ENCODE data around the gene GLI2. TPM values are rescaled to one million over a fixed set of nuclear protein-coding genes. Genes with fewer than 3 reads are reported as not detected.
A peak's percentile ranks its signal among the peaks of the same experiment; 100 is the strongest.

GLI2 gene
- total RNA-seq, 1 experiment from 2014 or later = 4.3 TPM

DNA sequence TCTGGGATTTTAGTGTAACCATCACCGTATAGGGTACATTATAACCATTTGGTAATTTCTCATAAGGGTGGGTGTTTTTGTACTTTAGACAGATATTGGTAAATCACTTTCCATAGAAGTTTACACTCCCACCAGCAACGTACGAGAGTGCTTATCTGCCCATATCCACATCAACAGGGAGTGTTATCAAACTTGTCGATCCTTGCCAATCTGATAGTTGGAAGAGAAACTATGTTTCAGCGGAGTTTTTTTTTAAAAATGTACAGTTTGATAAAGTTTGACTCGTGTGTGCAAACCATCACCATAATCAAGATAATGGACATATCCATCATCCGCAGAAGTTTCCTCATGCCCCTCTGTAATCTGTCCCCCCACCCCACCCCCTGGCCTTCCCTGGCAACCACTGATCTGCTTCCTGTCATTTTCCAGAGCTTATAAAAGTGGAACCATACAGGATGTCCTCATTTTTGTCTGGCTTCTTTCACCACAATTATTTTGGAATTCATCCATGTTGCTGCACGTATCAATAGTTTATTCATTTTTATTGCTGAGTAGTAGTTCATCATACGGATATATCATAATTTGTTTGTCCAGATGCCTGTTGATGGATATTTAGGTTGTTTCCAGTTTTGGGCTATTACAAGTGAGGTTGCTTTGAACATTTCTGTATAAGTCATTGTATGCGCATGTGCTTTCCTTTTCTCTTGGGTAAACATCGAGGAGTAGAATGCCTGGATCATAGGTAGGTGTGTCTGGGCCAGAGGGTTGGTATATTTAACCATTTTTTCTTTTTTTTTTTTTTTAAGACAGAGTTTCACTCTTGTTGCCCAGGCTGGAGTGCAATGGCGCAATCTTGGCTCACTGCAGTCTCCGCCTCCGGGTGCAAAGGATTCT lies 18.6 kb downstream of the GLI2 start:
- DNase-seq (ENCODE audit: low read depth) = no peak

- DNase-seq (ENCODE audit: low read depth) = no peak
Measured at GRCh38 chr2:120758181-120759144, 22.8 kb downstream of the GLI2 start.

DNA sequence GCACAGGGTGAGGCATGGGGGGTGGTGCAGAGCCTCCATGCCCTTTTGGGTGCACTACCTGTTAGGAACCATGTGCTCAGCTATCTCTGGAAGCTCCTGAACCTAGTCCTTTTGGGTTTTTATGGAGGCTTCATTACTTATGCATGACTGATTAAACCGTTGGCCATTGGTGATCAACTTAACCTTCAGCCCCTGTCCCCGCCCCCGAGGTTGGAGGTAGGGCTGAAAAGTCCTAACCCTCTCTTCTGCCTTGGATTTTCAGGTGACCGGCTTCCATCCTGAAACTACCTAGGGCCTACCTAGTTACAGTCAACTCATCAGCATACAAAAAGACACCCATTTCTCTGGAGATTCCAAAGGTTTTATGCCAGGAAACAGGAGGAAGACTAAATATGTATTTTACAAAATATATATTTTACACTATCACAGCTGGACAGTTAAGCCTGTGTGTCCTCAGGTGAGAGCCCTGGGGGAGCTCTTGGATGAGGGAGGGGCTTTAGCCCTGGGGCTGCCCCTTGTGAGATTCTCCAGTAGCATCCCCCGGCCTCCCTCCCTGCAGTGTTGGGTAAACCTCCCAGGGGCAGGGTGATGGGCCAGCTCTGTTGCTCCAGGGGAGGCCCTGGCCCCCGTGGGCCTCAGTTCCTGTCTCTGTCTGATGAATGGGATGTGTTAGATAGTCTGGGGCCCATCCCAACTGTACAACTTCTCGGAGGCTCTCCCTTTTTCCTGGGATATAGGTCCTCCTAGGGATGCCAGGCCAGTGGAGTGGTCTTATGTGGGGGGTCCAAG lies 24.1 kb downstream of the GLI2 start:
- no peak for DNase-seq (ENCODE audit: low read depth)

GRCh38 chr2:120760446-120761135 lies 24.9 kb downstream of the GLI2 start:
- peak; percentile 43 for DNase-seq (ENCODE audit: low read depth)

DNA sequence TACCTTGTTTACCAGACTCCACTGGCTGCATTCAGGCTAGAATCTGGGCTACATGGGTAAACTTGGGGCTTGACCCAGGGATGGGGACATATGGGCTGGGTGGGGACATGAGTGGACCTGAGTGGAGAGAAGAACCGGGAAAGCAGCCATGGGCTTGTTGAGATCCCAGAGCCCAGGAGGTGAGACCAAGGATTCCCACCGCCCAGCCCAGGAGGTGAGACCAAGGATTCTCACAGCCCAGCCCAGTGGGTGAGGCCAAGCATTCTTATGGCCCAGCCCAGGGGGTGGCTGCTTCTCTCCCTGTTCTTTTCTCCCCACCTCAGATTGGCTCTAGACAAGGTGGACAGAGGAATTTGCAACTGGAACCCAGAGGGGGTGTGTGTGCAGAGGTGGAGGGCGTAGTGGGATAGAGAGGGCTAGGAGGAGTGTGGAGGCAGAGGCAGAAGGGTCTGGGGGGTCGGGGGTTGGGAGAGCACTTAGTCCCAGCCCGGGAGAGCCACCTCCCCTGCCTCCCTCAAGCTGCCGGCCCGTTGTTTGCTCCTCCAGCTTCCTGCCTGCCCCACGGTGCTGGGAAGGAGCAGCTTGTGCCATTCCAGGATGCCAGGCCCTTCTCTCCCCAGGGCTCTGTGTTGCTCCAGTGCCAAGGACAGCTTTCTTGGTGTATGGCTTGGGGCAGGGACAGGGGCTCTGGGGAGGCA lies 25.6 kb downstream of the GLI2 start:
- DNase-seq (ENCODE audit: low read depth) = no peak

DNA sequence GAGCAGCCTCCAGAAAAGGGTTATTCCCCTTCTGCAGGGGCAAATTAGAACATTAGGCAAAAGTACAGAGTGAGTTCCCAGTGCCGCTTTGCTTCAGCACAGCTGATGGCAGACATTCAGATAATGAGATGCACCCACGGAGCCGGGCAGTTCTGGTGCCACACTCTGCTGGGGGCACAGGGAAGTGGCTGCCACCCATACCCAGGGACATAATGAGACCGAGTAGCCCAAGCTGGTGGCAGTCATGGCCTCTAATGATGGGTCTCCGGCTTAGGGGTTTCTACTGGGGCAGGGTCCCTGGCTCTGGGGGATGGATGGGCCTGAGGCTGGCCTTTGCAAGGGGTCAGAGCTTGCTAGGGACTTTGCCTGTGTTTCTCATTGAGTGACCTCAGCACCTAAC lies 26.2 kb downstream of the GLI2 start:
- no peak for DNase-seq (ENCODE audit: low read depth)

- DNase-seq (ENCODE audit: low read depth) = no peak
Measured at GRCh38 chr2:120762341-120763061, 26.8 kb downstream of the GLI2 start.

- DNase-seq (ENCODE audit: low read depth) = no peak
Measured at GRCh38 chr2:120763508-120763907, 27.8 kb downstream of the GLI2 start.

DNA sequence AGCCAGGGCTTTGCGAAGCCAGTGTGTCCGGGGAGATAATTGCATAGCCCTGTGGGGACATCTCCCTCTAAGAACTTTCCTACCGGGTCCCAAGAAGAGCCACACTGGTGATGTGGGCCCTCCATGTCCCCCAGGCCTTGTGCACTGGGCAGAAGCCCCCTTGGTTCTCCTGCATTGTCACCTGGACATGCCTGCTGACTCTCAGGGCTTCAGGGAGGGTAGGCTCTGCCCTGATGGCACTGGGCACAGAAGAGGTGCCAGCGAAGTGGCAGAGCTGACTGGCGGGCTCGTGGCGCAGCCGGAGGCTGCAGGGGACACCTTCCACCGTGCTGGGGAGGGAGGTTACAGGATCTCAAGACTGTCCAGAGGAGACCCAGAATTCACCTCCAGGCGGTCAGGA lies 28.3 kb downstream of the GLI2 start:
- no peak for DNase-seq (ENCODE audit: low read depth)

- DNase-seq (ENCODE audit: low read depth) = no peak
Measured at GRCh38 chr2:120764492-120764891, 28.8 kb downstream of the GLI2 start.

GRCh38 chr2:120764991-120765677 lies 29.5 kb downstream of the GLI2 start:
- no peak for DNase-seq (ENCODE audit: low read depth)

- DNase-seq (ENCODE audit: low read depth) = peak; percentile 69
Measured at GRCh38 chr2:120765678-120766469, 30.2 kb downstream of the GLI2 start.

GRCh38 chr2:120766470-120767351 lies 31.0 kb downstream of the GLI2 start:
- no peak for DNase-seq (ENCODE audit: low read depth)

GRCh38 chr2:120767486-120768005 lies 31.9 kb downstream of the GLI2 start:
- no peak for DNase-seq (ENCODE audit: low read depth)

- no peak for DNase-seq (ENCODE audit: low read depth)
Measured at GRCh38 chr2:120768112-120769048, 32.7 kb downstream of the GLI2 start.

Measured in M059J (cell line).